AG04449 (cell line): ENCODE data around the gene DPEP2NB.
A peak's percentile ranks its signal among the peaks of the same experiment; 100 is the strongest.
"Not testable (repeated sequence)": the region's sequence is repeated elsewhere in the genome, so short reads cannot be mapped to it uniquely, and the experiment has no call there.

Experiments
- CTCF ChIA-PET: fragments of 350-600 bp; formaldehyde crosslinking; extraction: SDS; loops from one replicate; lab custom pipeline; 2021; ENCODE audit warnings: antibody characterized with exemption; lab: Yijun Ruan, JAX
- POLR2A ChIA-PET: fragments of 400-600, 350-600 bp; formaldehyde crosslinking; extraction: SDS; loops from one replicate; lab custom pipeline; 2020; ENCODE audit warnings: antibody characterized with exemption, inconsistent platforms; lab: Yijun Ruan, JAX
- DNase-seq: peaks from one replicate; pipeline ENCODE4 v3.0.0-alpha.2; 2010; ENCODE audit warnings: low read depth, low spot score
- H3K4me3 ChIP-seq: 2 replicates; pipeline ENCODE4 v1.5.1; 2011; ENCODE audit warnings: low read depth, mild to moderate bottlenecking, control low read depth, low read length
- CTCF ChIP-seq: IDR thresholded peaks from one replicate; pipeline ENCODE4 v1.5.1; 2011; ENCODE audit warnings: mild to moderate bottlenecking, moderate library complexity, low read length, control low read depth, inconsistent platforms; ENCODE audit not compliant: insufficient read depth; ENCODE audit errors: missing control alignments

DPEP2NB gene

DNA sequence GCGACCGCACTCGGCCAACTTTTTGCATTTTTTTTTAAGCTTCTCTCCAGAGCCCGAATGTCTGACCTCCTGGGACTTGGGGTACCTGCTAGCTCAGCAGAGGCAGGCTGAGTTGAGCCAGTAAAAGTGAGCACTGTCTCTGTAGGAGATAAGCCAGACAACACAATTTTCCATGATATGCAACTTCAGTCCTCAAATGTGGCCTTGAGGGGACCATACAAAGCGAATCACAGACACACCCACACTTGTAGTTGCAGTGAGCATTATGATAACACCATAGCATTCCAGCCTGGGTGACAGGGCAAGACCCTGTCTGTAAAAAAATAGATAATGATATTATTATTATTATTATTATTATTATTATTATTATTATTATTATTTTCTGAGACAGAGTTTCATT is 19.0 kb downstream of the DPEP2NB start:
- POLR2A ChIA-PET = no interaction called here
- DNase-seq = no peak
- no peak for TF ChIP-seq CTCF
- CTCF ChIA-PET = interaction anchor here (0.5 to 6.3 kb wide), 4 partner anchors 9 to 72 kb away, joined by 3 to 51 read pairs (median 10); partner anchors contain the start of gene DPEP3
- no peak overlapping the region for H3K4me3 ChIP-seq

GRCh38 chr16:67995423-67995822 is 20.3 kb downstream of the DPEP2NB start:
- CTCF ChIA-PET = interaction anchor here (0.7 to 6.3 kb wide), 5 partner anchors 12 to 233 kb away, joined by 3 to 63 read pairs (median 17); partner anchors contain the start of genes DDX28, DPEP3 and DUS2
- H3K4me3 ChIP-seq = no peak overlapping the region
- POLR2A ChIA-PET = no interaction called here
- DNase-seq = no peak
- TF ChIP-seq CTCF = no peak

DNA sequence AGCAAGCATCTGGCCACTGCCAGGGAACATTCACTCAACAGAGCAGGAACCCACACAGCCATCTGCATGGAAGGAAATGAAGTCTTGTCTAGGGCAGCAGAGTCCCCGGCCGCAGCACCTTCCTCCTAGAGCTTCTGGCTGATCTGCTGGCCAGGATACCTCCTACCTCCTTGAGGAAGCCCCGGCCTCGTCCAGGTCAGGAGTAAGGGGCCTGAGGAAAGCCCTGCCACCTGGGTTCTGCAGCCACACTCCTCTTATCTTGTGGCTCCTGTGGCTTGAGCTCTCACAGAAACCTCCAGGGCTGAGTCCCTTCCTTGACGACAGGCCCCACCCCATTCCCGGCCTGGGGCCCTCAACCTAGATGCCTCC is 21.7 kb downstream of the DPEP2NB start:
- ChIA-PET CTCF (interaction anchor here (0.5 to 6.3 kb wide), 16 partner anchors 10 to 333 kb away, joined by 3 to 63 read pairs (median 4); partner anchors contain the start of genes DPEP2NB and DPEP3), POLR2A (interaction anchor here (0.6 kb wide), 1 partner anchor 160 kb away, joined by 3 read pairs; no protein-coding TSS in a partner anchor)
- not testable (repeated sequence) for H3K4me3 ChIP-seq, DNase-seq

DNA sequence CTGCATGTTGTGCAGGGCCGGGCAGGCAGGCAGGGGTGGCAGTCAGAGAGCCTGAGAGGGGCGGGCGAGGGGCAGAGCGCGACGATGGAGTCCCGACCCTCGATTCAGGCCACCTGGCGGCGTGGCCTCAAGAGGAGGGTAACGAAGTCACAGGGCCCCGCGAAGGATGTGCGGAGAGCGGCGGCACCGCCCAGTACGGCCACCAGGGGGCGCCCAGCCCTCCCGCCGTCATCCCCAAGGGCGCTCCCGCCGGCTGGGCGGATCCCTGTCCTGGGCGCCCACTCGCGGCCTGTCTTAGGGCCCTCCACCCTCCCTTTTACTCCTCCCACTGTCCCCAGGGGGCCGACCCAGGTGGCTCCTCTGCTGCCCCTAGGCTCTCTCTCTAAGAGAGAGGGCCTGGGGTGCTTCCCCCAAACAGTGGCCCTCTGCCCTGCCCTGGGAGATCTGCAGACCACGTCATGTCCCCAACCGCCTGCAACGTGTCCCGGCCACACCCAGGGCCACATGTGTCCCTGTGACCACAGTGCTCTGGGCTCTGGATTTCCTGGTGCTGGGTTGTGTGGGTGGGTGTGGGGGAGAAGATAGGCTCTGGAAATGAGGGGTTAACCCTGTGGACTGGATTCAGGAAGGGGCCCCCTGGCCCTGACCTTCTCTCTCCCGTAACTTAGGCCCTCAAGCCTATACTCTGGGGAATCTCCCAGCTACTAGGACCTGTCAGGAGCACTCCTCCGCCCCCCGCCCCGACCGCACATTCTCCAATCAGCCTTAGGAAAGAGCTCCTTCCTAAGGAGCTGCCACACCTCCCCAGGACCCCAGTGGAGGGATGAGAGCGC is 22.3 kb downstream of the DPEP2NB start:
- DNase-seq = no peak
- H3K4me3 ChIP-seq = peak overlapping the region; percentile 12; the same call in 1 of the 2 replicates
- ChIA-PET CTCF (interaction anchor here (0.5 to 6.3 kb wide), 18 partner anchors 8 to 333 kb away, joined by 3 to 63 read pairs (median 4); partner anchors contain the start of genes DPEP2NB and DPEP3), POLR2A (interaction anchor here (0.6 kb wide), 1 partner anchor 160 kb away, joined by 3 read pairs; no protein-coding TSS in a partner anchor)
- peak; percentile 97 for TF ChIP-seq CTCF

GRCh38 chr16:67992661-67993206 is 23.0 kb downstream of the DPEP2NB start:
- POLR2A ChIA-PET = no interaction called here
- CTCF ChIA-PET = interaction anchor here (0.6 to 6.3 kb wide), 21 partner anchors 8 to 320 kb away, joined by 3 to 63 read pairs (median 3); partner anchors contain the start of genes DPEP2NB and DPEP3
- no peak for DNase-seq
- TF ChIP-seq CTCF = no peak
- H3K4me3 ChIP-seq = no peak overlapping the region

- H3K4me3 ChIP-seq = no peak overlapping the region
- DNase-seq = no peak
- CTCF ChIA-PET = interaction anchor here (0.8 to 5.6 kb wide), 5 partner anchors 10 to 239 kb away, joined by 3 to 63 read pairs (median 5); no protein-coding TSS in a partner anchor
- POLR2A ChIA-PET = interaction anchor here (0.6 kb wide), 1 partner anchor 23 kb away, joined by 4 read pairs; no protein-coding TSS in a partner anchor
- no peak for TF ChIP-seq CTCF
Observed at GRCh38 chr16:67990018-67990386, 25.7 kb downstream of the DPEP2NB start.
